ENCODE data around the gene BABAM2. TPM values are rescaled to one million over a fixed set of nuclear protein-coding genes. Genes with fewer than 3 reads are reported as not detected.

The BABAM2 gene
- total RNA-seq, 1 experiment from 2014 or later = 57.6 TPM

DNA sequence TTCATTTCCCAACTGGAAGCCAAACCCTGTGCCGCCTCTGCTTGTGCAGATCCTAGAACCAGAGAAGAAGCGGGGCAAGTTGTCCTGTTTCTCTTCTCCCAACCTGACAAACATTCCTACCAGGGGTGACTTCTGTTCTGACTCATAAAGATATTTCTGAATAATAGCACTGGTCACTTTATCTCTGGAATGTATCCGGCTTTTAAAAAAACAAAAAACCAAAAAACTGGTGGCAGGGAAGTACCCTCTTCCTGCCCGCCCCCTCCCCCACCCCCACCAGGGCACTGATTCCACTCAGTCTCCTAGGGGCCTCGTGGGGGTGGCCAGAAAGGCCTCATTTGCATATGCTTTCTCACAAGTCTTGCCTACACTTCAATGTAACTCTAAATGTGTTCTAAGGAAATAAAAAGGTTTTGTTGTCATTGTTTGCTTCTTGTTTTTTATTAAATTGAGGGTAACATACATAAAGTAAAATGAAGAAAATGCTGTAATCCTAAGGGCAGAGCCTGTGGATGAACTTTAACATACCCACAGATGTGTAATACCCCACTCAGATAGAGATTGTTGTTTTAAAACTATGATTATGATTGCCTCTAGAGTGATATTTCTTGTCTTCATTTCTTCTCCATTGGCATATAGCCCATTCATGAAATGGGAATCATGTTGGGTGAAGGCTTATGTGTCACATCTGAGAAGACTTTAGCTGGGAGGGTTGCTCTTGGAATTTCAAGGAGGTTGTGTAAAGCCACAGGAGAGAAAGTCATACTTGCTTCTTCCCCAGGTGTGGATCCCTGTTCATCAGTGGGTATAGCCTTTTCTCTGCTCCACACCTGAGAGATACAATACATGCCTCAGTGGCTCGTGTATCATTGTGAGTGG lies 496.8 kb downstream of the BABAM2 start:
- CTCF ChIA-PET = interaction anchor here (0.6 to 0.8 kb wide), 3 partner anchors 66 to 1020 kb away, joined by 3 to 4 read pairs (median 3); no protein-coding TSS in a partner anchor
- H3K9me3 Mint-ChIP-seq (ENCODE audit: unreplicated experiment) = no peaks in the 10 kb centered on the region
- no peak overlapping the region for H3K27ac Mint-ChIP-seq (ENCODE audit: low read depth, unreplicated experiment)
- intact Hi-C loops (cut with micrococcal nuclease) = no loop called here
- no peak for DNase-seq (ENCODE audit: unreplicated experiment)
- POLR2A ChIA-PET = interaction anchor here (1.0 to 6.3 kb wide), 3 partner anchors 10 to 118 kb away, joined by 3 to 277 read pairs (median 18); no protein-coding TSS in a partner anchor
- TF ChIP-seq, protein P1, sequence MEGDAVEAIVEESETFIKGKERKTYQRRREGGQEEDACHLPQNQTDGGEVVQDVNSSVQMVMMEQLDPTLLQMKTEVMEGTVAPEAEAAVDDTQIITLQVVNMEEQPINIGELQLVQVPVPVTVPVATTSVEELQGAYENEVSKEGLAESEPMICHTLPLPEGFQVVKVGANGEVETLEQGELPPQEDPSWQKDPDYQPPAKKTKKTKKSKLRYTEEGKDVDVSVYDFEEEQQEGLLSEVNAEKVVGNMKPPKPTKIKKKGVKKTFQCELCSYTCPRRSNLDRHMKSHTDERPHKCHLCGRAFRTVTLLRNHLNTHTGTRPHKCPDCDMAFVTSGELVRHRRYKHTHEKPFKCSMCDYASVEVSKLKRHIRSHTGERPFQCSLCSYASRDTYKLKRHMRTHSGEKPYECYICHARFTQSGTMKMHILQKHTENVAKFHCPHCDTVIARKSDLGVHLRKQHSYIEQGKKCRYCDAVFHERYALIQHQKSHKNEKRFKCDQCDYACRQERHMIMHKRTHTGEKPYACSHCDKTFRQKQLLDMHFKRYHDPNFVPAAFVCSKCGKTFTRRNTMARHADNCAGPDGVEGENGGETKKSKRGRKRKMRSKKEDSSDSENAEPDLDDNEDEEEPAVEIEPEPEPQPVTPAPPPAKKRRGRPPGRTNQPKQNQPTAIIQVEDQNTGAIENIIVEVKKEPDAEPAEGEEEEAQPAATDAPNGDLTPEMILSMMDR (IDR thresholded peaks at IDR 0.05; ENCODE audit: unreplicated experiment) = no peak
- no TSS peak for BruUV-seq (replicated peaks)
- no peaks in the 10 kb centered on the region for H3K27me3 Mint-ChIP-seq (ENCODE audit: insufficient read depth, unreplicated experiment)
- peaks cover 31% of the 10 kb centered on the region for H3K4me1 Mint-ChIP-seq (ENCODE audit: insufficient read depth, unreplicated experiment)
- H3K36me3 Mint-ChIP-seq (ENCODE audit: insufficient read depth, unreplicated experiment) = no peaks in the 10 kb centered on the region
- H3K4me3 Mint-ChIP-seq (ENCODE audit: unreplicated experiment) = no peak overlapping the region

Small RNA genes within 50 kb of the gene (microRNA-seq; reads per million reads assigned to microRNA genes)
- gene MIR4263 = not detected

Other genes starting within 250 kb of the BABAM2 start
- 36.4 and 40.8 TPM in 2 replicates for gene SUPT7L, start 227.1 kb upstream of the BABAM2 start, total RNA-seq (2022)
- 24.3 and 27.2 TPM in 2 replicates for gene SLC4A1AP, start 226.8 kb upstream of the BABAM2 start, total RNA-seq (2022)
- 204 and 233 TPM in 2 replicates for gene MRPL33, start 119.0 kb upstream of the BABAM2 start, total RNA-seq (2022)
- gene RBKS, start 342 bp upstream of the BABAM2 start, total RNA-seq (2022) = 9.2 and 9.9 TPM in 2 replicates

Data from MCF 10A (cell line).